SK-N-MC (cell line): ENCODE results near the gene ALDH5A1.

ENCODE experiments used
- DNase-seq: peaks from one replicate; pipeline ENCODE4 v3.0.0-alpha.2; 2011; ENCODE audit warnings: low read depth, low spot score
- H3K27ac ChIP-seq: fragments of 200-600 bp; sonication (generic); 2 replicates; pipeline ENCODE4 v1.5.1; 2016; ENCODE audit warnings: mixed run types
- H3K36me3 ChIP-seq: fragments of 200-600 bp; sonication (generic); 2 replicates; pipeline ENCODE4 v1.6.1; 2017; ENCODE audit warnings: antibody characterized with exemption, low read length, mixed read lengths; ENCODE audit not compliant: insufficient read depth
- H3K4me3 ChIP-seq: fragments of 200-600 bp; sonication (generic); 2 replicates; pipeline ENCODE4 v1.5.1; 2016
- H3K9ac ChIP-seq: fragments of 200-600 bp; sonication (generic); 2 replicates; pipeline ENCODE4 v1.8.0; 2017; ENCODE audit warnings: mixed run types, mixed read lengths; ENCODE audit not compliant: insufficient read length
- H3K9me3 ChIP-seq: fragments of 200-600 bp; sonication (generic); 2 replicates; pipeline ENCODE4 v1.6.1; 2017; ENCODE audit warnings: low read depth, mild to moderate bottlenecking, antibody characterized with exemption, low read length, moderate library complexity, mixed read lengths
- EZH2 ChIP-seq: fragments of 200-600 bp; sonication (generic); IDR thresholded peaks from one replicate; pipeline ENCODE4 v1.6.1; 2017; ENCODE audit warnings: antibody characterized with exemption
- FOXP2 ChIP-seq: optimal IDR thresholded peaks from 2 replicates; pipeline ENCODE3; 2011; ENCODE audit warnings: mild to moderate bottlenecking, moderate library complexity; ENCODE audit not compliant: insufficient read depth; ENCODE audit errors: extremely low read length, control extremely low read depth
- POLR2AphosphoS5 ChIP-seq: IDR thresholded peaks from 2 replicates; pipeline ENCODE4 v1.6.1; 2012; ENCODE audit warnings: mild to moderate bottlenecking, low read depth, low read length, borderline replicate concordance

The ALDH5A1 gene

DNA sequence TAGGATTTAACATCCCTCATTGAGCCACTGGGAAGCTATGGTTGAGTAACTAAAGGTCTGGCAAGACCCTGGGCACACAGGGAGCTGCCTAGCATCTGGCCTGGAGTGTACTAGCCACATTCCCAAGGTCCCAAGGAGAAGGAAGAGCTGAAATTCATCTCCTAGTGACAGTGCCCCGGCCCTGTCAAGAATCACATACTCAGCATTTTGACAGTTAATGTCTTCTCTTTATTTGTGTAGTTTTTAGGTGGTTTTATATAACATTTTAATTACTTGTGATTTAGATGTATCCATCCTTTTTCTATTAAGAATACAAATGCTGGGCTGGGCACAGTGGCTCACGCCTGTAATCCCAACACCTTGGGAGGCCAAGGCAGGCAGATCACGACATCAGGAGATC is 40.4 kb downstream of the ALDH5A1 start:
- Histone ChIP-seq H3K36me3 (no peaks in the 10 kb centered on the region), H3K27ac (no peak overlapping the region), H3K9me3 (no peaks in the 10 kb centered on the region), H3K9ac (no peak overlapping the region), H3K4me3 (no peak overlapping the region)
- no peak for TF ChIP-seq POLR2AphosphoS5
- TF ChIP-seq FOXP2 = no peak
- TF ChIP-seq EZH2 = no peak
- no peak for DNase-seq

- Histone ChIP-seq H3K9ac (no peak overlapping the region), H3K27ac (peak overlapping the region; percentile 22; the same call in 1 of the 2 replicates), H3K9me3 (no peaks in the 10 kb centered on the region), H3K4me3 (peak overlapping the region; percentile 11), H3K36me3 (no peaks in the 10 kb centered on the region)
- DNase-seq = peak; percentile 78
- TF ChIP-seq FOXP2 (no peak), POLR2AphosphoS5 (peak; percentile 45; the same call in 1 of the 2 replicates)
Observed at GRCh38 chr6:24536466-24536865, 41.7 kb downstream of the ALDH5A1 start.

DNA sequence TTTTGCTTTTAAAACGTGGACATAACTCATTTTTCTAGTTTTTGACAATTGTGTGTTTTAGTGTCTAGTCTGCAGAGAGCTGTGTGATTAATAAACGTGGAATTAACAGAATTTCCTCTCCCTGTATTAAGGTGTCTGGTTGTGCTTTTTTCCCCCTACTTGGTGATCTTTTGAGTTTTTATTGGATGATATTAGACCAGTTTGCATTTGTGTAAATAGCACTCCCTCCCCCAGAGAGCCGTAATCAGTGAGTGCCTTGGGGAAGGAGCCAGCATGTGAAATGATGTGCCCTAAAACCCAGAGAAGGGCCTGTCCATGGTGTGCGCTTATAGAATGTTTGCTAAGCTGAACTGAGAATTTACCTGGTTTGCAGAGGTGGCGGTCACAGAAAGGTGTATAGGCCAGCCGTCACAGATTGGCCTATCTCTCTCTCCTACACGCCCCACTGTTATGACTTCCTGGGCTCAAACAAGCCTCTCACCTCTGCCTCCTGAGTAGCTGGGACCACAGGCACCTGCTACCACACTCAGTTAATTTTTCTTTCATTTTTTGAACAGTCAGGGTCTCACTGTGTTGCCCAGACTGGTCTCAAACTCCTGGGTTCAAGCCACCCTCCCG is 42.4 kb downstream of the ALDH5A1 start:
- no peak for TF ChIP-seq FOXP2
- no peak for TF ChIP-seq POLR2AphosphoS5
- no peak for TF ChIP-seq EZH2
- DNase-seq = no peak
- Histone ChIP-seq H3K9ac (no peak overlapping the region), H3K9me3 (no peaks in the 10 kb centered on the region), H3K27ac (no peak overlapping the region), H3K4me3 (peak overlapping the region; percentile 11; the same call in 1 of the 2 replicates), H3K36me3 (no peaks in the 10 kb centered on the region)

DNA sequence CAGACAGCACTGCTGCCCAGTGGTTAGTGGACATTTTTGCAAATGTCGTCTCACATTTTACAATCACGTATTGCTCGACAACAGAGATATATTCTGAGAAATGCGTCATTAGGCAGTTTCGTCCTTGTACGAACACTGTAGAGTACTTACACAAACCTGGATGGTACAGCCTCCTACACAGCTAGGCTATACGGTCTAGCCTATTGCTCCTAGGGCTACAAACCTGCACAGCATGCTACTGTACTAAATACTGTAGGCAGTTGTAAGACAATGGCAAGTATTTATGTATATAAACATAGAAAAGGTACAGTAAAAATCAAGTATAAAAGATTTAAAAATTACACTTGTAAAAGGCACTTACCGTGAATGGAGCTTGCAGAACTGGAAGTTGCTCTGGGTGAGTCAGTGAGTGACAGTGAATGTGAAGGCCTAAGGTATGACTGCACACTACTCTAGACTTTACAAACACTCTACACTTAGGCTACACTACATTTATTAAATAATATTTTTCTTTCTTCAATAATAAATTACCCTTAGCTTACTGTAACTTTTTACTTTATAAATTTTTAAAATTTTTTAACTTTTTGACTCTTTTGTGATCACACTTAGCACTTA is 43.1 kb downstream of the ALDH5A1 start:
- no peaks in the 10 kb centered on the region for H3K9me3 ChIP-seq
- no peak for TF ChIP-seq FOXP2
- no peak for TF ChIP-seq EZH2
- no peak for TF ChIP-seq POLR2AphosphoS5
- no peak overlapping the region for H3K9ac ChIP-seq
- H3K4me3 ChIP-seq = no peak overlapping the region
- H3K27ac ChIP-seq = no peak overlapping the region
- DNase-seq = no peak
- H3K36me3 ChIP-seq = no peaks in the 10 kb centered on the region

DNA sequence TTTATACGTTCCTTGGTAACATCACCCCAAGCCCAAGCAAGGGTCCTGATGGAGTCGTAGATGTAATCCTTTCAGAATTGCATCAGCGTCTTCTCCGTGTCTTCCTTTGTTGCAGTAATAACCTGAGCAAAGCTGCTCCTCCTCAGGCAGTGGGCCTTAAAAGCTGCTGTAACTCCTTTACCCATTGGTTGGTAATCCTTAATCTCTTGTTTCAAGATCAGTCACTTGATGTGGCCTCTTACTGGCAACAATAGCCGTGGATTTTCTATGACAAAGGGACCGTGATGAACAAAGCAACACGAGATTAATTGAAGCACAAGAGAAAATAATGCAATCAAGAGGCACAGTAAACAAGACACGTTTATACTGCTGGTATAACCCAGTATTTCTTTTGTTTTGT is 44.6 kb downstream of the ALDH5A1 start:
- no peak overlapping the region for H3K9ac ChIP-seq
- H3K4me3 ChIP-seq = no peak overlapping the region
- TF ChIP-seq EZH2 = no peak
- TF ChIP-seq FOXP2 = no peak
- TF ChIP-seq POLR2AphosphoS5 = no peak
- DNase-seq = no peak
- H3K9me3 ChIP-seq = no peaks in the 10 kb centered on the region
- no peak overlapping the region for H3K27ac ChIP-seq
- no peaks in the 10 kb centered on the region for H3K36me3 ChIP-seq

GRCh38 chr6:24540197-24540596 is 45.4 kb downstream of the ALDH5A1 start:
- TF ChIP-seq EZH2 = no peak
- no peak for TF ChIP-seq FOXP2
- no peak for TF ChIP-seq POLR2AphosphoS5
- no peak overlapping the region for H3K9ac ChIP-seq
- H3K4me3 ChIP-seq = no peak overlapping the region
- no peaks in the 10 kb centered on the region for H3K9me3 ChIP-seq
- H3K27ac ChIP-seq = no peak overlapping the region
- H3K36me3 ChIP-seq = no peaks in the 10 kb centered on the region
- DNase-seq = no peak

GRCh38 chr6:24543683-24544082 is 48.9 kb downstream of the ALDH5A1 start:
- H3K4me3 ChIP-seq = no peak overlapping the region
- no peaks in the 10 kb centered on the region for H3K9me3 ChIP-seq
- no peak overlapping the region for H3K9ac ChIP-seq
- TF ChIP-seq POLR2AphosphoS5 (no peak), FOXP2 (no peak), EZH2 (no peak)
- no peak for DNase-seq
- no peaks in the 10 kb centered on the region for H3K36me3 ChIP-seq
- no peak overlapping the region for H3K27ac ChIP-seq

DNA sequence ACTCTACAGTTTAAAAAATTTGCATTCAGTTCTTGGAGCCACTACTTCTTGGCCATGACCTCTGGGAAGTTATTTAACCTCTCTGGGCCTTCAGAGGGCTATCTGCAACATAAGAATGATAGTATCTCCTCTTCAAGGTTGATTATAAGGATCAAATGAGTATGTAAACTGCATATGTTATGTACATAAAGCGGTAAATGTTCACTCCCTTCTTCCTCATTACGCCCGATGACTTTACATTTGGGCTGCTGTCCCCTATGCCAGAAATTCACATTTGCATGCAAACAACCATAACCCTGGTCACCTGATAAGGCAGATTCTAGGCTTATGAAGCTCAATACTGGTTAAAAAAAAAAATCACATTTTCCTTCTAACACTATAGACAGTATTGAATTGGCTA is 50.4 kb downstream of the ALDH5A1 start:
- H3K36me3 ChIP-seq = no peaks in the 10 kb centered on the region

DNA sequence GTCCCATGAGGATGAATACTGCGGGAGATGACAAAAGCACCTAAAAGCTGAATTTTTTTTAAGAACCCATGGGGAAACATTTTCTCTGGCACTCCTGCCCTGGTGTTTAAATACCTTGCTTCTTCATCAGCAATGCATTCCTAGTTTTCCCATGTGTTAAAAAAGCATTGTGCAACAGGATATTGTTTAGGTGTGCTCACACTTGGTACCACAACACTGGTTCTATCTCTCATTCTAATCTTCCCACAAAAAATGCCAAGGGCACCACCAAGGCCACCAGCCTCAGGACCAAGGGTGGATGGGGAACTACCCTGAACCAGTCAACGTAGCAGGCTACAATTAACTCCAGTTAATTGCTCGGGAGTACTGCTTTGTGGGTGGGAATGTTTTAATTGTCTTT is 50.9 kb downstream of the ALDH5A1 start:
- Histone ChIP-seq H3K9me3 (no peaks in the 10 kb centered on the region), H3K27ac (no peak overlapping the region), H3K4me3 (no peak overlapping the region), H3K9ac (no peak overlapping the region), H3K36me3 (no peaks in the 10 kb centered on the region)
- TF ChIP-seq FOXP2 (no peak), EZH2 (no peak), POLR2AphosphoS5 (no peak)
- no peak for DNase-seq

More for the DNA sequence above, 50.4 kb downstream of the ALDH5A1 start:
- DNase-seq = no peak
- no peak overlapping the region for H3K4me3 ChIP-seq
- H3K9ac ChIP-seq = no peak overlapping the region
- TF ChIP-seq FOXP2 (no peak), POLR2AphosphoS5 (no peak), EZH2 (no peak)
- H3K9me3 ChIP-seq = no peaks in the 10 kb centered on the region
- H3K27ac ChIP-seq = no peak overlapping the region
